HepG2 (cell line): Measurements from ENCODE around the gene RASA4B. TPM values are rescaled to one million over a fixed set of nuclear protein-coding genes. Genes with fewer than 3 reads are reported as not detected.

Source experiments
- HNF4A ChIP-seq: sonication (generic); formaldehyde crosslinking; IDR thresholded peaks from 2 replicates; pipeline ENCODE4 v1.4.0; 2020; ENCODE audit warnings: missing genetic modification reagents
- KLF13 ChIP-seq: sonication (generic); formaldehyde crosslinking; IDR thresholded peaks from 2 replicates; pipeline ENCODE4 v1.4.0; 2020; ENCODE audit warnings: mild to moderate bottlenecking, missing genetic modification reagents
- NR1H2 ChIP-seq: sonication (generic); formaldehyde crosslinking; IDR thresholded peaks from 2 replicates; pipeline ENCODE4 v1.8.1; 2022; ENCODE audit warnings: low read depth, missing genetic modification reagents, borderline replicate concordance
- PHF20 ChIP-seq: sonication (generic); formaldehyde crosslinking; IDR thresholded peaks from 2 replicates; pipeline ENCODE4 v1.5.0; 2020; ENCODE audit warnings: mild to moderate bottlenecking, missing genetic modification reagents
- SALL1 ChIP-seq: sonication (generic); formaldehyde crosslinking; IDR thresholded peaks from 2 replicates; pipeline ENCODE4 v1.8.0; 2022; ENCODE audit warnings: mild to moderate bottlenecking, missing genetic modification reagents
- SP2 ChIP-seq: sonication (generic); formaldehyde crosslinking; IDR thresholded peaks from 2 replicates; pipeline ENCODE4 v1.5.1; 2020; ENCODE audit warnings: mild to moderate bottlenecking, missing genetic modification reagents
- SRSF4 ChIP-seq: fragments of 200-400 bp; formaldehyde crosslinking; IDR thresholded peaks from one replicate; pipeline ENCODE4 v1.6.1; 2018; ENCODE audit warnings: mild to moderate bottlenecking, low read depth, low read length, moderate library complexity; ENCODE audit not compliant: poor library complexity, severe bottlenecking
- TP53 ChIP-seq: sonication (generic); formaldehyde crosslinking; conservative IDR thresholded peaks from 2 replicates; pipeline ENCODE4 v1.4.0; 2020; ENCODE audit warnings: missing genetic modification reagents
- polyA plus RNA-seq, 8 experiments: library from polyadenylated mRNA; depleted of rRNA in 3 of 8; stranded (reverse) in 7 of 8; unstranded in 1 of 8; fragments of >200 nt; fragmentation: Illumina TruSeq in 4 of 8; extraction: Trizol in 4 of 8; gene quantifications; 2 replicates each; pipeline versions ENCODE4 v1.2.1 to v1.2.3, GENCODE V29; 2011 to 2016; ENCODE audit warnings: low read depth in 4 of 8, missing spikeins in 1 of 8, mixed read lengths in 1 of 8; ENCODE audit not compliant: insufficient read depth in 1 of 8
- total RNA-seq, 5 experiments: library from RNA; depleted of rRNA; stranded (reverse); fragments of >200 nt; fragmentation: Illumina TruSeq; extraction: Trizol; gene quantifications; 2 replicates each; pipeline ENCODE4 v1.2.3, GENCODE V29; 2016; ENCODE audit warnings: low read depth in 1 of 5
- TF ChIP-seq, protein P1 (sequence below): sonication (generic); formaldehyde crosslinking; IDR thresholded peaks from 2 replicates; pipeline ENCODE4 v1.4.0; 2020; ENCODE audit warnings: missing genetic modification reagents
- TF ChIP-seq, protein P2 (sequence below): IDR thresholded peaks from 2 replicates; pipeline ENCODE4 v1.4.0; 2020; ENCODE audit warnings: mild to moderate bottlenecking, missing genetic modification reagents
- TF ChIP-seq, protein P3 (sequence below), 2 experiments: sonication (generic) in 1 of 2; formaldehyde crosslinking in 1 of 2; IDR thresholded peaks; 2 replicates each; pipeline versions ENCODE4 v1.6.1 to v1.9.0; 2014 to 2022; ENCODE audit warnings: antibody characterized with exemption in 1 of 2, borderline replicate concordance in 1 of 2, inconsistent platforms in 1 of 2, low read depth in 1 of 2, missing genetic modification reagents in 1 of 2
- TF ChIP-seq, protein P4 (sequence below): IDR thresholded peaks from 2 replicates; pipeline ENCODE4 v1.6.1; 2016; ENCODE audit warnings: mild to moderate bottlenecking, missing biosample characterization, missing genetic modification reagents
- TF ChIP-seq, protein P5 (sequence below): IDR thresholded peaks from 2 replicates; pipeline ENCODE4 v1.6.1; 2018; ENCODE audit warnings: missing genetic modification reagents, mild to moderate bottlenecking, missing compliant biosample characterization

Gene RASA4B
- total and polyA plus RNA-seq, 2 of the 13 experiments (the other 11 are each of a cell fraction or from before 2014, with no cell fraction given), result 0.82 to 1.3 TPM

DNA sequence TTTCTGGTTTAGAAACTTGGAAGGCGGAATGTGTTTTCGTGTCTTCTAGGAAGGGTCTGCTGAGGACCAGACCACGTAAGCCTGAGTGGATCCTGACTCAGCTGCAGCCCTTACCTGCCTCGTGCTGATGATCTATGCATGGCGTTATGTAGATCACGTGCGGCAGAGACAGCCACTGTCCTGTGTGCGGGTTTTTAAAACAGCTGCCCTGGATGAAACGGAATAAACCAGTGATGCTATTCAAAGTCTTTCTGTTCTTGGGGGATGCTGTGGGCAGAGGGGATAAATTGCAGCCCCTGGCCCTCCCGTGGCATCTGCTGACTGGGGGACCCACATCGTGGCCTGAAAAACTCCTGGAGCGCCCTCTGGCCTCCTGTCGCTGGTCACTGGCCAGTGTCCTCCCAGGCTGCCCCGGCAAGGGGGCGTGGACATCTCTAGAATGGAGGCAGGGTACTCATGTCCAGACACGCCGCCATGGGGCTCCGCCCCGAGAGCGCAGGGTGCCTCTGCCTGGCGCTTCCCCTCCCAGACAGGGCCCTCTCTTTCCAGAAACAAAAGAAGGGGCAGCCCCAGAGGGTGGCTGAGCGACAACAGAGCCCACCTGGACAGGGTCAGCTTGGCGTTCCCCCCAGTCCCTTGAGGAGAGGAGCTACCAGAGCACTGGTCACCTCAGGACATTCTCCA, 66.1 kb downstream of the RASA4B start (continued):
- TF ChIP-seq, protein P1, sequence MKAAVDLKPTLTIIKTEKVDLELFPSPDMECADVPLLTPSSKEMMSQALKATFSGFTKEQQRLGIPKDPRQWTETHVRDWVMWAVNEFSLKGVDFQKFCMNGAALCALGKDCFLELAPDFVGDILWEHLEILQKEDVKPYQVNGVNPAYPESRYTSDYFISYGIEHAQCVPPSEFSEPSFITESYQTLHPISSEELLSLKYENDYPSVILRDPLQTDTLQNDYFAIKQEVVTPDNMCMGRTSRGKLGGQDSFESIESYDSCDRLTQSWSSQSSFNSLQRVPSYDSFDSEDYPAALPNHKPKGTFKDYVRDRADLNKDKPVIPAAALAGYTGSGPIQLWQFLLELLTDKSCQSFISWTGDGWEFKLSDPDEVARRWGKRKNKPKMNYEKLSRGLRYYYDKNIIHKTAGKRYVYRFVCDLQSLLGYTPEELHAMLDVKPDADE (CRISPR knock-in tag), result no peak
- TF ChIP-seq KLF13 (CRISPR knock-in tag), result no peak
- TF ChIP-seq NR1H2, result no peak
- no peak for TF ChIP-seq SRSF4
- TF ChIP-seq, protein P2, sequence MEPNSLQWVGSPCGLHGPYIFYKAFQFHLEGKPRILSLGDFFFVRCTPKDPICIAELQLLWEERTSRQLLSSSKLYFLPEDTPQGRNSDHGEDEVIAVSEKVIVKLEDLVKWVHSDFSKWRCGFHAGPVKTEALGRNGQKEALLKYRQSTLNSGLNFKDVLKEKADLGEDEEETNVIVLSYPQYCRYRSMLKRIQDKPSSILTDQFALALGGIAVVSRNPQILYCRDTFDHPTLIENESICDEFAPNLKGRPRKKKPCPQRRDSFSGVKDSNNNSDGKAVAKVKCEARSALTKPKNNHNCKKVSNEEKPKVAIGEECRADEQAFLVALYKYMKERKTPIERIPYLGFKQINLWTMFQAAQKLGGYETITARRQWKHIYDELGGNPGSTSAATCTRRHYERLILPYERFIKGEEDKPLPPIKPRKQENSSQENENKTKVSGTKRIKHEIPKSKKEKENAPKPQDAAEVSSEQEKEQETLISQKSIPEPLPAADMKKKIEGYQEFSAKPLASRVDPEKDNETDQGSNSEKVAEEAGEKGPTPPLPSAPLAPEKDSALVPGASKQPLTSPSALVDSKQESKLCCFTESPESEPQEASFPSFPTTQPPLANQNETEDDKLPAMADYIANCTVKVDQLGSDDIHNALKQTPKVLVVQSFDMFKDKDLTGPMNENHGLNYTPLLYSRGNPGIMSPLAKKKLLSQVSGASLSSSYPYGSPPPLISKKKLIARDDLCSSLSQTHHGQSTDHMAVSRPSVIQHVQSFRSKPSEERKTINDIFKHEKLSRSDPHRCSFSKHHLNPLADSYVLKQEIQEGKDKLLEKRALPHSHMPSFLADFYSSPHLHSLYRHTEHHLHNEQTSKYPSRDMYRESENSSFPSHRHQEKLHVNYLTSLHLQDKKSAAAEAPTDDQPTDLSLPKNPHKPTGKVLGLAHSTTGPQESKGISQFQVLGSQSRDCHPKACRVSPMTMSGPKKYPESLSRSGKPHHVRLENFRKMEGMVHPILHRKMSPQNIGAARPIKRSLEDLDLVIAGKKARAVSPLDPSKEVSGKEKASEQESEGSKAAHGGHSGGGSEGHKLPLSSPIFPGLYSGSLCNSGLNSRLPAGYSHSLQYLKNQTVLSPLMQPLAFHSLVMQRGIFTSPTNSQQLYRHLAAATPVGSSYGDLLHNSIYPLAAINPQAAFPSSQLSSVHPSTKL, result 0 out of 2 replicates have a peak, but pooled peaks have one; percentile 11
- no peak for TF ChIP-seq SP2 (CRISPR knock-in tag)
- no peak for TF ChIP-seq PHF20 (CRISPR knock-in tag)
- TF ChIP-seq, protein P3, sequence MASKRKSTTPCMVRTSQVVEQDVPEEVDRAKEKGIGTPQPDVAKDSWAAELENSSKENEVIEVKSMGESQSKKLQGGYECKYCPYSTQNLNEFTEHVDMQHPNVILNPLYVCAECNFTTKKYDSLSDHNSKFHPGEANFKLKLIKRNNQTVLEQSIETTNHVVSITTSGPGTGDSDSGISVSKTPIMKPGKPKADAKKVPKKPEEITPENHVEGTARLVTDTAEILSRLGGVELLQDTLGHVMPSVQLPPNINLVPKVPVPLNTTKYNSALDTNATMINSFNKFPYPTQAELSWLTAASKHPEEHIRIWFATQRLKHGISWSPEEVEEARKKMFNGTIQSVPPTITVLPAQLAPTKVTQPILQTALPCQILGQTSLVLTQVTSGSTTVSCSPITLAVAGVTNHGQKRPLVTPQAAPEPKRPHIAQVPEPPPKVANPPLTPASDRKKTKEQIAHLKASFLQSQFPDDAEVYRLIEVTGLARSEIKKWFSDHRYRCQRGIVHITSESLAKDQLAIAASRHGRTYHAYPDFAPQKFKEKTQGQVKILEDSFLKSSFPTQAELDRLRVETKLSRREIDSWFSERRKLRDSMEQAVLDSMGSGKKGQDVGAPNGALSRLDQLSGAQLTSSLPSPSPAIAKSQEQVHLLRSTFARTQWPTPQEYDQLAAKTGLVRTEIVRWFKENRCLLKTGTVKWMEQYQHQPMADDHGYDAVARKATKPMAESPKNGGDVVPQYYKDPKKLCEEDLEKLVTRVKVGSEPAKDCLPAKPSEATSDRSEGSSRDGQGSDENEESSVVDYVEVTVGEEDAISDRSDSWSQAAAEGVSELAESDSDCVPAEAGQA (IDR thresholded peaks at IDR 0.05; ENCODE audit: low read depth), result peak; percentile 32; the same call in 1 of the 2 replicates
- TF ChIP-seq, protein P3 (CRISPR knock-in tag; IDR thresholded peaks at IDR 0.05; ENCODE audit: borderline replicate concordance), result no peak
- TF ChIP-seq SALL1 (CRISPR knock-in tag), result no peak; the same call in 1 of the 2 replicates
- TF ChIP-seq, protein P4, sequence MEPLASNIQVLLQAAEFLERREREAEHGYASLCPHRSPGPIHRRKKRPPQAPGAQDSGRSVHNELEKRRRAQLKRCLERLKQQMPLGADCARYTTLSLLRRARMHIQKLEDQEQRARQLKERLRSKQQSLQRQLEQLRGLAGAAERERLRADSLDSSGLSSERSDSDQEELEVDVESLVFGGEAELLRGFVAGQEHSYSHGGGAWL (CRISPR knock-in tag), result no peak
- TF ChIP-seq, protein P5, sequence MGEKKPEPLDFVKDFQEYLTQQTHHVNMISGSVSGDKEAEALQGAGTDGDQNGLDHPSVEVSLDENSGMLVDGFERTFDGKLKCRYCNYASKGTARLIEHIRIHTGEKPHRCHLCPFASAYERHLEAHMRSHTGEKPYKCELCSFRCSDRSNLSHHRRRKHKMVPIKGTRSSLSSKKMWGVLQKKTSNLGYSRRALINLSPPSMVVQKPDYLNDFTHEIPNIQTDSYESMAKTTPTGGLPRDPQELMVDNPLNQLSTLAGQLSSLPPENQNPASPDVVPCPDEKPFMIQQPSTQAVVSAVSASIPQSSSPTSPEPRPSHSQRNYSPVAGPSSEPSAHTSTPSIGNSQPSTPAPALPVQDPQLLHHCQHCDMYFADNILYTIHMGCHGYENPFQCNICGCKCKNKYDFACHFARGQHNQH (CRISPR knock-in tag), result no peak
- TF ChIP-seq HNF4A, result peak; percentile 13; the same call in 1 of the 2 replicates
- TF ChIP-seq TP53 (CRISPR knock-in tag), result peak; percentile 84
